Vagina (tissue), 2 donors: ENCODE results near the gene GPATCH4.

Experiments used
- CTCF ChIP-seq, 3 experiments: fragments of 450-650 bp in 2 of 3; fragments of 200-600 bp in 1 of 3; sonication (generic) in 1 of 3; IDR thresholded peaks; one replicate each; pipeline ENCODE4 v1.5.1; 2017 to 2019; ENCODE audit warnings: antibody characterized with exemption in 3 of 3, mild to moderate bottlenecking in 2 of 3, moderate library complexity in 2 of 3
- POLR2A ChIP-seq, 2 donors: fragments of 450-650 bp; IDR thresholded peaks; one replicate each; pipeline ENCODE4 v1.6.1; 2017; ENCODE audit warnings: antibody characterized with exemption in 2 of 2, mild to moderate bottlenecking in 2 of 2, moderate library complexity in 2 of 2
- POLR2AphosphoS5 ChIP-seq, 2 donors: sonication (generic); formaldehyde crosslinking; IDR thresholded peaks; one replicate each; pipeline ENCODE4 v1.9.0; 2017; ENCODE audit warnings: antibody characterized with exemption in 2 of 2, mild to moderate bottlenecking in 2 of 2, low read depth in 1 of 2; ENCODE audit not compliant: insufficient read depth in 1 of 2

GRCh38 chr1:156547434-156547833, 53.8 kb downstream of the GPATCH4 start:
- TF ChIP-seq CTCF (IDR thresholded peaks at IDR 0.05) (no peak), POLR2A (IDR thresholded peaks at IDR 0.05) (no peak), POLR2AphosphoS5 (IDR thresholded peaks at IDR 0.05; ENCODE audit: insufficient read depth in 1 of 2, low read depth in 1 of 2) (no peak)
